Fibroblast of villous mesenchyme (primary cell): ENCODE results near the gene TCP11L1. TPM values are rescaled to one million over a fixed set of nuclear protein-coding genes. Genes with fewer than 3 reads are reported as not detected.
"Not testable (repeated sequence)": the region's sequence is repeated elsewhere in the genome, so short reads cannot be mapped to it uniquely, and the experiment has no call there.

Source experiments
- DNase-seq: peaks from one replicate; pipeline ENCODE4 v3.0.0-alpha.2; 2010; ENCODE audit warnings: low read depth
- H3K4me3 ChIP-seq: 2 replicates; pipeline ENCODE4 v1.5.1; 2011; ENCODE audit warnings: low read depth, mild to moderate bottlenecking, low read length
- total RNA-seq: library from RNA; depleted of rRNA; stranded (reverse); fragments of >200 nt; gene quantifications from 2 replicates; pipeline ENCODE4 v1.2.3, GENCODE V29; 2012
- TF ChIP-seq, protein P1 (sequence below): IDR thresholded peaks from 2 replicates; pipeline ENCODE4 v1.5.1; 2012; ENCODE audit warnings: low read depth, mild to moderate bottlenecking, low read length; ENCODE audit not compliant: insufficient read depth

Gene TCP11L1
- total RNA-seq, 1 donor, result 37.1 TPM

DNA sequence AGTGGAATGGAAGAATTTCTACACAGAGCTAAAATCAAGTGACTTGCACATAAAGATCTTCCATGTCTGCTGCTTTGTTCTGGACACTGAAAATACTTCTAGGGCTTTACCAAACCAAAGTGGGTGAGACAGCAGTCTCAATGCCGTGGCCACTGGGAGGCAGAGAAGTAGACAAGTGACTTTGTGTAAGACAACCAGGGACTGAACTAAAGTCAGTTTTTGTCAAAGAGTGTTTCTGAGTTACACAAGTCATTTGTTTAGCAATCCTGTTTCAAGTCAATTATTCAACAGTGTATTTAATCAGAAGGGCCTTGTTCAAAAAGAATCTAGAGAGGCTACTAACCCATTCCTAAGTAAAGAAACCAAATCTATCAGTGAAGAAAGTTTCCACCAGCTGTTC is 46.6 kb downstream of the TCP11L1 start:
- no peak for DNase-seq
- H3K4me3 ChIP-seq, result no peak overlapping the region
- TF ChIP-seq, protein P1, sequence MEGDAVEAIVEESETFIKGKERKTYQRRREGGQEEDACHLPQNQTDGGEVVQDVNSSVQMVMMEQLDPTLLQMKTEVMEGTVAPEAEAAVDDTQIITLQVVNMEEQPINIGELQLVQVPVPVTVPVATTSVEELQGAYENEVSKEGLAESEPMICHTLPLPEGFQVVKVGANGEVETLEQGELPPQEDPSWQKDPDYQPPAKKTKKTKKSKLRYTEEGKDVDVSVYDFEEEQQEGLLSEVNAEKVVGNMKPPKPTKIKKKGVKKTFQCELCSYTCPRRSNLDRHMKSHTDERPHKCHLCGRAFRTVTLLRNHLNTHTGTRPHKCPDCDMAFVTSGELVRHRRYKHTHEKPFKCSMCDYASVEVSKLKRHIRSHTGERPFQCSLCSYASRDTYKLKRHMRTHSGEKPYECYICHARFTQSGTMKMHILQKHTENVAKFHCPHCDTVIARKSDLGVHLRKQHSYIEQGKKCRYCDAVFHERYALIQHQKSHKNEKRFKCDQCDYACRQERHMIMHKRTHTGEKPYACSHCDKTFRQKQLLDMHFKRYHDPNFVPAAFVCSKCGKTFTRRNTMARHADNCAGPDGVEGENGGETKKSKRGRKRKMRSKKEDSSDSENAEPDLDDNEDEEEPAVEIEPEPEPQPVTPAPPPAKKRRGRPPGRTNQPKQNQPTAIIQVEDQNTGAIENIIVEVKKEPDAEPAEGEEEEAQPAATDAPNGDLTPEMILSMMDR, result no peak

DNA sequence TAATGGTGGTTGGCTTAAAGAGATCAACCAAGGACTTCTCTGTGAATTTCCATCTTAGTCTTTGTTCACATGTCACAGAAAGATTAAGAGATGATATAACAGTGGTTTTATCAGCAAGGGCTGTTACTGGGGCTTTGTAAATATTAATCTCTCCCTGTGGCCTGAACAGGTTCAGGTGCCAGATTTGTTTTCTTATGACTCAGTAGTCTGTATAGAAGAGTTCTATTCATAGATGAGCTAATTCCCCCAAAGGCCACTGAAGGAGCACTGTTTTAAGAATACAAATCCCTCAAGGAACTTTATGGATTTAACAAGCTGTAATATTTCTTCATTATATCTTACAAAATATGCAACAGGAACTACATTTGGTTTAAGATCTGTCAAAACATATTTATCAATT is 50.4 kb downstream of the TCP11L1 start:
- TF ChIP-seq, protein P1, result no peak
- H3K4me3 ChIP-seq, result no peak overlapping the region
- peak; percentile 10 for DNase-seq

DNA sequence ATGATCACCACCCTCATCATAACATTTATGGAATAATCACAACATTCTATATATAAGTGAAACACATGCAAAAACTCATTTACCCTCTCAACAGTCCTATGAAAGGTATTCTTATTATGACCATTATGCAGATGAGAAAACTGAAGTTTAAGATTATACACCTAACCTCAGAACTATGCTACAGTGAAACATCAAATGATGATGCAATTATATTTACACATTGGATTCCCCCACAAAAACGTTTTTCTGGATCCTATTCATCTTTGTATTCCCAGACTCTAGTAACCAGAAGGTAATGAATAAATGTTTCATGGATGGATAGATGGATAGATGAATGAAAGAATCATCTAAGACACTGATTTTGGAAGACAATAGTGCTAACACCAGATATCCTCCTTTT is 54.8 kb downstream of the TCP11L1 start:
- no peak for DNase-seq
- no peak overlapping the region for H3K4me3 ChIP-seq
- TF ChIP-seq, protein P1, result no peak

DNA sequence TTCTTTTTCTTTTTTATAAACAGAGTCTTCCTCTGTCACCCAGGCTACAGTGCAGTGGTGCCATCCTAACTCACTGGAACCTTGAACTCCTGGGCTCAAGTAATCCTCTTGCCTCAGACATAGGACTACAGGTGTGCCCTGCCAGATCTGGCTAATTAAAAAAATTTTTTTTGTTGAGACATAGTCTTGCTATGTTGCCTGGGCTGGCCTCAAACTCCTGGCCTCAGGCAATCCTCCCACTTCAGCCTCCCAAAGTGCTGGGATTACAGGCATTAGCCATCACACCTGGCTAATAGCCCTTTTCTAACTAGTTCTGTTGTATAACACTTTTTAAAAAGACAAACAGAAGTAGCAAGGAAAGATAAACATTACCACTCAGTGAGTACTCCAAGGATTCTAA is 64.5 kb downstream of the TCP11L1 start:
- TF ChIP-seq, protein P1, result no peak
- no peak overlapping the region for H3K4me3 ChIP-seq
- DNase-seq, result no peak

DNA sequence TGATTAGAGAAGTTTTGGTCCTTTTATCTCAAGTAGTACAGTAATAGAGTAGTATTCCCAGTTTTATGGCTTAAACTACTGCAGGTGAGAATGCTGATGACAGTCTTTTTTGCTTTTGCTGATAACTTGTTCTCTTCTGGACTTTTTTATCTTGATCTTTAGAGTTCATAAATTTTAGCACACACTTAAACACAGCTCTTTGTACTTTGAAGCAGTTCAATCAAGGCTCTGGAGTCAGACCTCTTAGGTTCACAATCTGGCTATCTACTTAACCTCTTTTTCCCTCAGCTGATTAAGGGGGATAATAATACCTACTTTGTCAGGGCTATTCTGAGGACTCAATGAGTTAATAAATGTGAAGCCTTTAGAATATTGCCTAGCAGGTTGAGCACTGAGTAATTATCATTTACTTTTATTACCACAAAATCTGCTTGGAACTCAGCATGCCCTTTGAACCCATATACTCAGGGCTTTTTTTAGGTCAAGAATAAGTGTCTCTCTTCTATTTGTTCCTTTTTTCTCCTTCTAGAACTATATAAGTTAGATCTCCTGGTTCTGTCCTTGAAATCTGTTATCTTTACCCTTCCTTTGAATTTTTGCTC is 70.0 kb downstream of the TCP11L1 start:
- H3K4me3 ChIP-seq, result no peak overlapping the region
- no peak for DNase-seq
- TF ChIP-seq, protein P1, result no peak

DNA sequence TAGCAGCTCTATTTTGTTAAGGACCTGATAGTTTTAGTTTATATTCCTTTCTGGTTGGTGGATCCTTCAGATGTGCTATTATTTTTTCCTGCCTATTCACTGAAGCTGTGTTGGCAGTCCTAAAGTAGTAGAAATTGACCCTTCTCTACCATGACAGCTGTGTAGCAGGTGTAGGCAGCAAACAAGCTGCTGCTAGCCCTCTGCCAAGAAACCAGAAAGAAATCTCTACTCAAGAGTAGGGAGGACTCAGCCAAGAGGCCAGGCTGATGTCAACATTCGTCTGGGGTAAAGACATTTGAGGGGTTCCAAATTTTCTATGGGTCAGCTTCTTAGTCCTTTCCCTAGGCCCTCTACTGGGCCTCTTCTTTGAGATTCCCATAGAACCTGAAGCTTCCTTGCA is 70.7 kb downstream of the TCP11L1 start:
- no peak for DNase-seq
- no peak overlapping the region for H3K4me3 ChIP-seq
- TF ChIP-seq, protein P1, result no peak

DNA sequence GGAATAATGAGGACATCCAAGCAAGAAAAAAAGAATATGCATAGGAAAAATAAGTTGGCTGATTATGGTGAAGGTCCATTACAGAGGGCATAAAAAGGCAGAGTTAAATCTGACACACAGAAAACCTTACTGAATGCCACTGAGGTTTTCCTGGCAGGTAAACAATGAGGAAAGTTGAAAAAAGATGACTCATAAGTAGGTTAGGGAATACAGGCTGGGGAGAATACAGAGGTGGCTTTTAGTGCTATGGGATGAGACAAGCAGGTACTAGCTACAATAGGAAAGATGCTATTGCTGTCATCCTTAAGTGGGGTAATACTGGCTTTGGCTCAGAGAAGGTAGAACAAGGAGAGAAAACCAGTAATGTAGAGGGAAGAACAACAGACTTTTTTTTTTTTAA is 77.2 kb downstream of the TCP11L1 start:
- TF ChIP-seq, protein P1, result no peak
- no peak overlapping the region for H3K4me3 ChIP-seq
- DNase-seq, result no peak

DNA sequence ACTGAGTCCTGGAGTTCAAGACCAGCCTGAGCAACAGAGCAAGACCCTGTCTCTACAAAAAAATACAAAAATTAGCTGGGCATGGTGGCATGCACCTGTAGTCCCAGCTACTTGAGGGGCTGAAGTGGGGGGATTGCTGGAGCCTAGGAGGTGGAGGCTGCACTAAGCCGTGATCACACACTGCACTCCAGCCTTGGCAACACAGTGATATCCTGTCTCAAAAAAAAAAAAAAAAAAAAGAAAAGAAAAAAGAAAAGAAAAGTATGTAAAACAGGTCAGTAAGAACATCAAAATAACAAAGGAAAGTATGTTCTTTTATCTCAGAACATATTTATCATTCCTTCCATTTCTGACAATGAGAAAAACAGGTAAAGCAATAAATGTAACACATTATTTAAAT is 83.3 kb downstream of the TCP11L1 start:
- not testable (repeated sequence) for DNase-seq, H3K4me3 ChIP-seq
